Measurements from ENCODE around the gene ZNF326.

The ZNF326 gene, protein sequence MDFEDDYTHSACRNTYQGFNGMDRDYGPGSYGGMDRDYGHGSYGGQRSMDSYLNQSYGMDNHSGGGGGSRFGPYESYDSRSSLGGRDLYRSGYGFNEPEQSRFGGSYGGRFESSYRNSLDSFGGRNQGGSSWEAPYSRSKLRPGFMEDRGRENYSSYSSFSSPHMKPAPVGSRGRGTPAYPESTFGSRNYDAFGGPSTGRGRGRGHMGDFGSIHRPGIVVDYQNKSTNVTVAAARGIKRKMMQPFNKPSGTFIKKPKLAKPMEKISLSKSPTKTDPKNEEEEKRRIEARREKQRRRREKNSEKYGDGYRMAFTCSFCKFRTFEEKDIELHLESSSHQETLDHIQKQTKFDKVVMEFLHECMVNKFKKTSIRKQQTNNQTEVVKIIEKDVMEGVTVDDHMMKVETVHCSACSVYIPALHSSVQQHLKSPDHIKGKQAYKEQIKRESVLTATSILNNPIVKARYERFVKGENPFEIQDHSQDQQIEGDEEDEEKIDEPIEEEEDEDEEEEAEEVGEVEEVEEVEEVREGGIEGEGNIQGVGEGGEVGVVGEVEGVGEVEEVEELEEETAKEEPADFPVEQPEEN

DNA sequence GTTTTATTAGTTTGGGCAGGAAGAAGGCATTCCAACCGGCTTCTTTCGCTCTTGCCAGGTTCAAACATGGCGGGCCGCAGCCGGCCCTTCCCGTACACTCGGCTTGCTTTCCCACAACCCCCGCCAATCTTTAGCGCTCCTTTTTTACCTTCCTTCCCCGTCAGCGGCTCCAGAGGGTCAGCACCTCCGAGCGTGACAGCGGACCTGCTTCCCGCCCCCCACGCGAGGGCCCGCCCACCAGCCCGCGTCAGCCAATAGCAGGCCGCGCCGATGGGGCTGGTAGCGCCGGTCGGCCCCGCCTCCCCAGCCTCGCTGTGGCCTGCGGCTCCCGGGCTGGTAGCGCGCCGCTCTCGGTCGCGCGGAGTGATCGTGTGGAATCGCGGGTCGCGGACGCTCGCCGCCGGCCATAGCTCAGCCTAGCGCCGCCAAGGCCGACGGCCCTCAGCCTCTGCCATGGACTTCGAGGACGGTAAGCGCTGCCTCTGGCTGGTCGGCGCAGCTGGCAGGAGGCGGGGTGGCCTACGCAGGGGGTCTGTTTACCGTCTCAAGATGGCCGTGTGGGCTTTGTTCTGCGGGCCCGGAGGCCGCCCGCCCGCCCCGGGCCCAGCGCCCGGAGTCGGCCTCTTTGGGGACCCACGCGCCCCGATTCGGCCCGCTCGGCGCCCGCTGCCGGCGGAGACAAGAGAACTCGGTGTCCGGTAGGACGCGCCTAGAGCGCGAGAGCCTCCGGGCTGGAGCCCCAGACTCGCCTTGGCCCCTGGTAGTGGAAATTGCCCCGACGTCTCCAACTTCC, at the start of gene ZNF326:
TSS of gene ZNF326 (plus strand) at position 306 of the 793 bp plus-strand sequence. CDS start at position 454, 148 bp downstream.
- peak; percentile 99 for DNase-seq

GRCh38 chr1:89945852-89946476, 48.9 kb upstream of the ZNF326 start:
- DNase-seq = no peak

DNA sequence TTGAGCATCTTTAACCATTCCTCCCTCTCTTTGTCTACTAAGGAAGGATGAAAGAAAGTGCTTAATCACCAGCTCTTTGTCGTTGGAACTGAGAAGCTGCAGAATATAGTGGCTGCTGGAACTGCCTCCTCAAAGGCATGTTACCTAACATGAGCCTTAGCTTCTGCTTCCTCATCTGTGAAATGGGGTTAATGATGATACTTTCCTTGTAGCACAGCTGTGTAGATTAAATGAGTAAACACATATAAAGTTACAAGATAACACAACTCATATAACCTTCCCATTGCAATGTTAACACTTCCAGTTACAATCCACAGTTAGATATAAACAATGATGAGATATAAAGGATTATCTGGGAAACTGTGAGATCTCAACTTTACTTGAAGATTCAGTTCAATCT, 48.4 kb upstream of the ZNF326 start:
- DNase-seq = no peak

GRCh38 chr1:89948722-89949345, 46.1 kb upstream of the ZNF326 start:
- DNase-seq = no peak

DNA sequence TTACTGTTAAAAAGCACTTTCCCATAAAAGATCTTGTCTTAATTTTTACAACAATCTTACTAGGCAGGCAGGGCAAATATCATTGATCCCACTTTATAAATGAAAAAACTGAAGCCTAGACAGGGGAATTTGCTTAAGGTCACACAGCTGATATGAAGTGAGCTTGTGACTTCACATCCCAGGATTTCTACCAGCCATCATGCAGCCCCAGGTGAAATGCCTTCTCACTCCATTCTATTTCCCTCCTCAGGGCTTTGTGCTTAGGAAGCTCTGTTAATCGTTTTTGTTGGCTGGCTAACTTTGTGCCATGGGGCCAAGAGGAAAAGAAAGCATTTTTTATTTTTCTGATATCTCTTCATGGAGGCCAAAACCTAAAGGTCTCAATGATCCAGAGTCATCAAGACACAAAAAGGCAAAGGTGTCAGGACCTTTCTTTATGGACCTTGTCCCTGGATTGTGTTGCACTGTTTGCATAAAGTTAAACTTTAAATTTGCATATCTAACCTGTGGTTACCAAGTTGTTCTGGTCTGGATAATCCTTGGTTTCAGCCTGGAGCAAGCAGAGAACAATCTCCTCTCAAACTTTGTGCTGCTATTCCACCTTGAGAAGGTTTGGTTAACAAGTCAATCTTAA, 44.8 kb upstream of the ZNF326 start:
- no peak for DNase-seq

DNA sequence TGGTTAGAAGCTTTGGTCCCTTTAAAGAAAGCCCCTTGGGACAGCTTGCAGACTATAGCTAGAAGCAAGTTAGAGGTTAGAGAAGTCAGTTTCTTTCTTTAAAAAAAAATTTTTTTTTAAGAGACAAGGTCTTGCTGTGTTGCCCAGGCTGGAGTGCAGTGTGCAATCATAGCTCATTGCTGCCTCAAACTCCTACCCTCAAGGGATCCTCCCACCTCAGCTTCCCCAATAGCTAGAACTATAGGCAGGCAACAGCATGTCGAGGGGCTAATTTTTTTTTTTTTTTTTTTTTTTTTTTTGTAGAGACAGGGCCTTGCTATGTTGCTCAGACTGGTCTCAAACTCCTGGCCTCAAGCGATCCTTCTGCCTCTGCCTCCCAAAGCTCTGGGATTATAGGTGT, 44.2 kb upstream of the ZNF326 start:
- DNase-seq = no peak

GRCh38 chr1:89951766-89952604, 42.9 kb upstream of the ZNF326 start:
- no peak for DNase-seq

- no peak for DNase-seq
These were observed 42.2 kb upstream of the ZNF326 start for GRCh38 chr1:89952605-89953130.

DNA sequence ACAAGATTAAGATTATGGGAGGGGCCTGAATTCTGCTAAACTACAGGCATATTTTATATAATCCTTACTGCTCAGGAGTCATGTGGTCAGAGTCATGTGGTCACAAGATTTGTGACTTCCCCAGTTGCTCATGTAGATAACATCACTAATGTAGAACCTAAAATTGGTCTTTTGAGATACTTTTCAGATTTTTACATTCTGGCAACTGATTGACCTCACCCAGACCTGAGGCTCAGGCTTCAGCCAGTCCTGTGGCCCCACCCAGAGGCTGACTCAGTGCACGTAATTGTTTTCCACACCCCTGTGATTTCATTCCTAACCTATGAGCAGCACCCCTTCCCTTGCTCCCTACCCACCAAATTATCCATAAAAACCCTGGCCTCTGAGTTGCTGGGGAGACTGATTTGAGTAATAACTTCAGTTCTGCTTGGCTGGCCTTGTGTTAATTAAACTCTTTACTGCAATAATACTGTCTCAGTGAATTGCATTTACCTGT, 41.7 kb upstream of the ZNF326 start:
- no peak for DNase-seq

GRCh38 chr1:89953929-89954328, 41.0 kb upstream of the ZNF326 start:
- no peak for DNase-seq

GRCh38 chr1:89954401-89954800, 40.5 kb upstream of the ZNF326 start:
- DNase-seq = no peak

DNA sequence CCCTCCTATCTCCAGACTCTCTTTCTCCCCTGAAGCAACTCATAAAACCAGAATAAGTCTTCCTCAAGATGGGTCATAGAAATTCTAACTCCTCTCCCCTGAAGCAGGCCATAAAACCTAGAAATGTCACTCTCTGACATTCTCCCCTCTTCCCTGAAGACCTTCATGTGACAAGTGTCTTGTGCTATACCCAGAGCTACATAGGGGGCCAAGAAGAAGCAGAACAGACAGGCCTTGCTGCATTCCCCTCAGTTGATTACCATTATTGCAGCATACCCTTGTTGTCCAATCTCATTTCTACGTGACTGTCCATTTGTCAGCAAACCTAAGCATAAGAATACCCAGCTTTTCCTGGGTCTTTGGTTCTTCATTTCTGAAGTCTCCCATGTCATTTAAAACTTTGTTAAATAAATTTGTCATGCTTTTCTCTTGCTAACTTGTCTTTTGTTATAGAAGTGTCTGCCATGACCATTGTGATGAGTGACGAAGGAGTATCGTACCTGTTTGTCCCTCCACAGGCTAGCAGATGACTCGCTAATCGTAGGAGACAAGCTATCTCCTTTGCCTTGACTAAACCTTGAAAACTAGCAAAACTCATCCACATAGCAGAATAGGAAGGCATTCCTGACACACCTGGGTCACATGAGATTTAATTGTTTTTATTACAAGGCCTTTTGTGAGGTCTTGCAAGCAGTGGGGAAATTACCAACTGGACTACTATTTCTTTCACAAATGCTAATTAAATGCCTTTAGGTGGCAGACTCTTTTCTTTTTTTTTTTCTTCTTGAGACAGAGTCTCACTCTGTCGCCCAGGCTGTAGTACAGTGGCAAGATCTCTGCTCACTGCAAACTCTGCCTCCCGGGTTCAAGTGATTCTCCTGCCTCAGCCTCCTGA, 39.4 kb upstream of the ZNF326 start:
- no peak for DNase-seq

GRCh38 chr1:89957107-89957506, 37.8 kb upstream of the ZNF326 start:
- DNase-seq = no peak

DNA sequence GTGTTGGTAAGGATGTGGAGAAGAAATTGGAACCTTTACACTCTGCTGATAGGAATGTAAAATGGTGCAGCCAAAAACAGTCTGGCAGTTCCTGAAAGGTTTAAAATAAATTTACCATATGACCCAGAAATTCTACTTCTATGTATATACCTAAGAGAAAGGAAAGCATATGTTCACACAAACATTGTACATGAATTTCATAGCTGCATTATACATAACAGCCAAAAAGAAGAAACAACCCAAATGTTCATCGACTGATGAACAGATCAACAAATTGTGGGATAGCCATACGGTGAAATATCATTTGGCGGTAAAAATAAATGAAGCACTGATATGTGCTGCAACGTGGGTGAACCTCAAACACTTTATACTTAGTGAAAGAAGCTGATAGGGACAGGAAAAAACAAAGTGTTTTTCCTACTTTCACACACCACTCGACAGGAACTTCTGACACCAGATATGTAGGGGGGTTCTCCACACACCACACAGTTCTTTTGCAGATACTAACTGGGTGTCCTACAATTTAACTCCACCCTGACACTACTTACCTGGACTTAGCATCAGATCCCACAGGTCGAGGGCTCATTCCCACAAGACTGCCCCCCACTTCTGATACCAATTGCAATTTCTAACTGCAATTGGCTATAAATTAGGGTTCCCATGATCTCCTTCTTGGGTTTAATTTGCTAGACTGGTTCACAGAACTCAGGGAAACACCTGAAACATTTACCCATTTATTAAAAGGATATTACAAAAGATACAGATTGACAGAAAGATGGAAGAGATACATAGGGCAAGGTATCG, 35.9 kb upstream of the ZNF326 start:
- no peak for DNase-seq

GRCh38 chr1:89959719-89960118, 35.2 kb upstream of the ZNF326 start:
- no peak for DNase-seq

GRCh38 chr1:89962024-89962741, 32.7 kb upstream of the ZNF326 start:
- no peak for DNase-seq

DNA sequence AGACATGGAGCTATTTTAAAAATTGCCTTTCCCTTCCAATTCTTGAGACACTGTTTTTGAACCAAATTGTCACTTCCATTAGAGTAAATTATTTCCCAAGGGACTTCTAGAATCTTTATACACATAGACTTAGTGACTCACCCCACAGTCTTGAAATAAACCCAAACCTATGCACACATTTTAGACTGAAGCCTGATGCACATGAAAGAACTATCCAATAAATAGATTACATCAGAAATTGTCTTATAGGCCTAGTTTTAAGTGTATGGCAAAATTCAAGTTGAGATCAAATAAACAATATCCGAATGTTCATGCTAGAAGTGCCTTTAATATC, 32.2 kb upstream of the ZNF326 start:
- no peak for DNase-seq

DNA sequence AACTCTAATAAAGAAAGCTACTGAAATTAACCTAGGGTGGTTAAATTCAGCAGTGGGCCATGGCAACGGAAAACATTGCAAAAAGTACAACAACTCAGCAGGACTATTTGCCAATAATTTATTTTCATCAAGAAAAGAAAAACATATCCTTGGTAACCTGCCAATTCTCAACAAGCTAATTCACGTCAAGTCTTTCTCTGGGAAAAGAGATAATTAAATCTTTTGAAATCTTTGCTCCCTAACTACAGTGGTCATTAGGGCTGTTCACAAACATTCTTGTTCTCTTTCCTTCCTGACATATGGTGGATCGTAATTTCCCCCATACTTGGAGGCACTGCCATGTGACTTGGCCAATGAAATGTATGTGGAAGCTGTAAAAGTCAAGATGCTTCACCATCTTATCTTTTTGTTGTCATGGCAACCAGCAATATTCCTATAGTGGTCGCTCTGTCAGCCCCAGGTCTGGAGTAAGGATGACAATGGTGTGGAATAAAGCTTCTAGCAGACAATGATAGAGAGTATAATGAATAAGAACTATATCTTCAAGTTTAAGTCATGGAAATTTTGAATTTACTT, 29.6 kb upstream of the ZNF326 start:
- DNase-seq = no peak

All from NCI-H510A (cell line).